Measurements from ENCODE around the gene MX1. TPM values are rescaled to one million over a fixed set of nuclear protein-coding genes. Genes with fewer than 3 reads are reported as not detected.
A peak's percentile ranks its signal among the peaks of the same experiment; 100 is the strongest.

MX1 gene
- polyA plus RNA-seq, 2 of the 4 experiments (the other 2 are of a cell fraction) = 0.58 to 0.96 TPM

DNA sequence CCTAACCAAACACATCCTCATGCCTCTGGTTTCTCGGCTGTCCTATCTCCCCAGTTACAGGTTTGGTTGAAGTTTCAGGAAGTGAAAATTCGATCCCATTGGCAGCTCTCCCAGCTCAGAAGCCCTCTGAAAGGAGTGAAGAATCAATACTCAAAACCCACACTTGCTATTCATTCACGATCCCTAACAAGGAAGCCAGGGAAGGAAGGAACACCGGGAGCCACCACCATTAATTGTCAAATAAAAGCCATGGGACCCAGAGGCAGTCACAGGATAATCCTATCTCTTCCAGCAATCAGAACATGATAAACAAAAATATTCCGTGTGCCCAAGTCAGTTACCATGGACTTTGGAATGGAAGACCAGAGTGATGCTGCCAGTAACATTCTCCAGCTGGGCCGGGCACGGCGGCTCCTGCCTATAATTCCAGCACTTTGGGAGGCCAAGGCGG is 74.9 kb downstream of the MX1 start:
- ChIA-PET POLR2A (no interaction called here), CTCF (no interaction called here)
- ATAC-seq (no peak), FAIRE-seq (no peak), DNase-seq (ENCODE audit: low read depth in 1 of 2, low spot score in 1 of 2) (no peak)
- no peak overlapping the region for H3K27ac ChIP-seq
- no peaks in the 10 kb centered on the region for H3K4me1 ChIP-seq
- H3K4me2 ChIP-seq = no peak overlapping the region
- TF ChIP-seq POLR2AphosphoS2 (conservative IDR thresholded peaks at IDR 0.05; ENCODE audit: low read length) (no peak), RNF2 (IDR thresholded peaks at IDR 0.05; ENCODE audit: borderline replicate concordance, low read depth) (no peak), ZSCAN20 (CRISPR knock-in tag; IDR thresholded peaks at IDR 0.05) (no peak), HOXB13 (CRISPR knock-in tag; IDR thresholded peaks at IDR 0.05; ENCODE audit: low read depth) (no peak), E2F6 (IDR thresholded peaks at IDR 0.05; ENCODE audit: borderline replicate concordance, low read depth) (no peak), BHLHE40 (IDR thresholded peaks at IDR 0.05; ENCODE audit: low read depth, low read length) (no peak), TP53 (CRISPR knock-in tag; IDR thresholded peaks at IDR 0.05) (no peak), SREBF2 (IDR thresholded peaks at IDR 0.05) (no peak), TFCP2L1 (CRISPR knock-in tag; IDR thresholded peaks at IDR 0.05) (no peak), JUN (IDR thresholded peaks at IDR 0.05) (no peak), KDM1A (IDR thresholded peaks at IDR 0.05; ENCODE audit: low read depth) (no peak), BCL3 (IDR thresholded peaks at IDR 0.05) (no peak)
- TF ChIP-seq, protein P1, sequence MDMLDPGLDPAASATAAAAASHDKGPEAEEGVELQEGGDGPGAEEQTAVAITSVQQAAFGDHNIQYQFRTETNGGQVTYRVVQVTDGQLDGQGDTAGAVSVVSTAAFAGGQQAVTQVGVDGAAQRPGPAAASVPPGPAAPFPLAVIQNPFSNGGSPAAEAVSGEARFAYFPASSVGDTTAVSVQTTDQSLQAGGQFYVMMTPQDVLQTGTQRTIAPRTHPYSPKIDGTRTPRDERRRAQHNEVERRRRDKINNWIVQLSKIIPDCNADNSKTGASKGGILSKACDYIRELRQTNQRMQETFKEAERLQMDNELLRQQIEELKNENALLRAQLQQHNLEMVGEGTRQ (IDR thresholded peaks at IDR 0.05) = no peak
- no peaks in the 10 kb centered on the region for H3K9me3 ChIP-seq
- H3K4me3 ChIP-seq = no peak overlapping the region
- 52% methylated on average over 9 of the region's 9 CpGs for WGBS (ENCODE audit: missing lambda C conversion rate)

DNA sequence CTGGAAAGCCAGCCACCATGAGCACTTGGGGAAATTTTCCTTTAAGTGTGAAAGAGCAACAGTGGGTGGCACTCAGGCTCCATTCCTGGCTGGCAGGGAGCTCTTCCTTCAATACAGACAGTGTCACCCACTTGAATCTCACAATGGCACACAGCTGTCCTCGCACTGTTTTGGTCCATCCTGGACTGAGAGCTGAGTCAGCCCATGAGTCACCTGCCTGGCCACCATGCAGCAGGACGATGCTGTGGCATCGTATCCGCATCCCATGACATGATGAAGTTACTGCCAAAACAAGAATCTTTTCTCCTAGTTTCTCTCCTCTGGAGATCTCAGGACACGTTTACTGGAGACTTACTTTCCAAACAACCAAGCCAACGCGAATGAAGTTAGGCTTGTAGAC is 75.9 kb downstream of the MX1 start:
- peak in 1 of 2 experiments; percentile 5 for DNase-seq (ENCODE audit: low read depth in 1 of 2, low spot score in 1 of 2)
- ChIA-PET POLR2A (no interaction called here), CTCF (no interaction called here)
- WGBS (ENCODE audit: missing lambda C conversion rate) = 44% methylated on average over 6 of the region's 7 CpGs
- no peak overlapping the region for H3K27ac ChIP-seq
- no peak for TF ChIP-seq SREBF2 (IDR thresholded peaks at IDR 0.05)
- TF ChIP-seq SMC3 (IDR thresholded peaks at IDR 0.05) = no peak
- TF ChIP-seq MYC (IDR thresholded peaks at IDR 0.05; ENCODE audit: borderline replicate concordance, low read length) = no peak
- TF ChIP-seq JUNB (IDR thresholded peaks at IDR 0.05) = no peak
- no peak for TF ChIP-seq POLR2A (IDR thresholded peaks at IDR 0.05; ENCODE audit: low read length)
- TF ChIP-seq FOXS1 (CRISPR knock-in tag; IDR thresholded peaks at IDR 0.05) = no peak
- no peak for TF ChIP-seq CEBPB (IDR thresholded peaks at IDR 0.05)
- TF ChIP-seq ESRRA (IDR thresholded peaks at IDR 0.05; ENCODE audit: borderline replicate concordance, low read length) = no peak
- no peak for TF ChIP-seq PBX3 (IDR thresholded peaks at IDR 0.05)
- TF ChIP-seq RFX5 (IDR thresholded peaks at IDR 0.05) = no peak
- no peak for TF ChIP-seq ZNF302 (CRISPR knock-in tag; IDR thresholded peaks at IDR 0.05)
- no peak for TF ChIP-seq TFCP2L1 (CRISPR knock-in tag; IDR thresholded peaks at IDR 0.05)
- no peak for TF ChIP-seq NFE2L2 (conservative IDR thresholded peaks at IDR 0.05; ENCODE audit: low read length)
- no peak for TF ChIP-seq E2F6 (IDR thresholded peaks at IDR 0.05; ENCODE audit: borderline replicate concordance, low read depth)
- H3K4me2 ChIP-seq = no peak overlapping the region
- no peak overlapping the region for H3K4me3 ChIP-seq
- no peaks in the 10 kb centered on the region for H3K4me1 ChIP-seq
- FAIRE-seq = no peak
- no peaks in the 10 kb centered on the region for H3K9me3 ChIP-seq
- 0 out of 6 replicates have a peak, but pooled peaks of 1 of the 2 experiments have one; percentile 11 for ATAC-seq
